Muscle of leg (tissue), 11 donors: ENCODE results near the gene VPS41. TPM values are rescaled to one million over a fixed set of nuclear protein-coding genes. Genes with fewer than 3 reads are reported as not detected.

Experiments used
- DNase-seq: peaks from one replicate; pipeline ENCODE4 v3.0.0; 2013
- H3K27ac ChIP-seq: one replicate; pipeline ENCODE4 v1.5.1; 2013; ENCODE audit warnings: mild to moderate bottlenecking, low read length, control low read depth
- H3K27me3 ChIP-seq: one replicate; pipeline ENCODE4 v1.6.1; 2013; ENCODE audit warnings: low read length; ENCODE audit not compliant: control insufficient read depth, insufficient read depth
- H3K36me3 ChIP-seq: one replicate; pipeline ENCODE4 v1.6.1; 2013; ENCODE audit warnings: low read length; ENCODE audit not compliant: control insufficient read depth, insufficient read depth
- H3K4me1 ChIP-seq: one replicate; pipeline ENCODE4 v1.6.1; 2013; ENCODE audit warnings: low read length; ENCODE audit not compliant: control insufficient read depth, insufficient read depth
- H3K4me3 ChIP-seq: one replicate; pipeline ENCODE4 v1.5.1; 2013; ENCODE audit warnings: low read length, control low read depth
- H3K9me3 ChIP-seq: replicated peaks from 2 replicates; pipeline ENCODE4 v1.6.1; 2013; ENCODE audit warnings: low read depth, low read length; ENCODE audit not compliant: control insufficient read depth
- WGBS: methylation state at CpG from one replicate; pipeline ENCODE4 v1.1.5; 2013; ENCODE audit warnings: missing lambda C conversion rate; ENCODE audit not compliant: insufficient coverage; 5-methylcytosine and 5-hydroxymethylcytosine counted together
- polyA plus RNA-seq, 8 donors: library from polyadenylated mRNA; unstranded; fragments of 120-200 nt; gene quantifications; one replicate each; pipeline versions ENCODE4 v1.2.1 to v1.2.3, GENCODE V29; 2013; ENCODE audit warnings: inconsistent platforms in 1 of 8, low replicate concordance in 1 of 8; ENCODE audit not compliant: insufficient read length in 8 of 8, insufficient read depth in 1 of 8
- total RNA-seq: library from RNA; stranded (reverse); fragments of 120-200 nt; gene quantifications from one replicate; pipeline ENCODE4 v1.2.4, GENCODE V29; 2013

The VPS41 gene
- total and polyA plus RNA-seq, 9 donors: 25.7 to 40.7 (median 32.6) TPM

- H3K4me1 ChIP-seq: no peaks in the 10 kb centered on the region
- no peaks in the 10 kb centered on the region for H3K36me3 ChIP-seq
- H3K27ac ChIP-seq: no peak overlapping the region
- DNase-seq: no peak
- no peaks in the 10 kb centered on the region for H3K27me3 ChIP-seq
- 60% methylated on average over 1 of the region's 3 CpGs for WGBS
- H3K9me3 ChIP-seq: no peaks in the 10 kb centered on the region
- no peak overlapping the region for H3K4me3 ChIP-seq
Measured at GRCh38 chr7:38694326-38694725, 214.7 kb downstream of the VPS41 start.

DNA sequence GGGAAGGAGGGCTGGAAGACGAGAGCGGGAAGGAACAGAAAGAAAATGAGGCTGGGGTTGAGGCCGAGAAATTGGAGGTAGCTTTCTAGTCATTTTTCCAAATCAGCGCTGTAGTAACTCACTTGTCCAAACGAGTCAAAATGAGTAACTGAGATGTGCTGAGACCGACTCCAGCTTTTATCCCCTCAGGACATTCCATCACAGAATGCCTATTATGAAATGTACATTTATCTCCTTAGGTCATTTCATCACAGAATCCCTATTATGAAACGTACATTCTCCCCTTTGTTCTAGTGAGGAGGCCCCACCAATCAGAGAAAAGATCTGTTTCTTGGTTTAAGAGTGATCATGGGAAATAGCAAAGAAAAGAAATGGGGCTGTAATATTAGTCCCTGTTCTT lies 222.1 kb downstream of the VPS41 start:
- Histone ChIP-seq H3K4me1 (no peaks in the 10 kb centered on the region), H3K4me3 (no peak overlapping the region), H3K36me3 (no peaks in the 10 kb centered on the region), H3K27me3 (no peaks in the 10 kb centered on the region), H3K27ac (no peak overlapping the region), H3K9me3 (no peaks in the 10 kb centered on the region)
- WGBS: 90% methylated on average over 5 of the region's 7 CpGs
- DNase-seq: no peak

GRCh38 chr7:38685851-38686250 lies 223.1 kb downstream of the VPS41 start:
- H3K9me3 ChIP-seq: no peaks in the 10 kb centered on the region
- no peaks in the 10 kb centered on the region for H3K36me3 ChIP-seq
- no peak overlapping the region for H3K4me3 ChIP-seq
- WGBS: 95% methylated on average over 21 of the region's 21 CpGs
- H3K27me3 ChIP-seq: no peaks in the 10 kb centered on the region
- no peaks in the 10 kb centered on the region for H3K4me1 ChIP-seq
- H3K27ac ChIP-seq: no peak overlapping the region
- DNase-seq: no peak

DNA sequence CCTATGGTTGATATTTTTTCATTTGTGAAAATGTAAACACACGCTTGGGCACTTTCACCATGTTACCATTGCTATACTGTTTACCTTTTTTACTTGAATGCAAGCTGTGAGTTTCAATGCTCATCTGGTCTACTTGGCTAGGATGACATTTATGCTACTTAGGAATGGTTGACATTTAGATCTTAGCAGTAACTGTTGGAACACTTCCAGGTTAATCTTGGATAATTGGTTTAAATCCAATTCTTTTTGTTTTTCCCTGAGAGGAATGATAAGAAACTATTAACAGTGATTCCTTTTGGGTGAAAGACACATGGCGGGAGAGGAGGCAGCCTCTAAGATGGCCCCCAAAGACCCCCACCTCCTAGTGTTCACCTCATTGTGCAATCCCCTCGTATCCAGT lies 226.4 kb downstream of the VPS41 start:
- Histone ChIP-seq H3K36me3 (no peaks in the 10 kb centered on the region), H3K27me3 (no peaks in the 10 kb centered on the region), H3K4me1 (no peaks in the 10 kb centered on the region), H3K9me3 (no peaks in the 10 kb centered on the region), H3K4me3 (no peak overlapping the region), H3K27ac (no peak overlapping the region)
- 60% methylated on average over 1 of the region's 3 CpGs for WGBS
- no peak for DNase-seq

GRCh38 chr7:38681882-38682281 lies 227.1 kb downstream of the VPS41 start:
- Histone ChIP-seq H3K4me3 (no peak overlapping the region), H3K27me3 (no peaks in the 10 kb centered on the region), H3K4me1 (no peaks in the 10 kb centered on the region), H3K27ac (no peak overlapping the region), H3K36me3 (no peaks in the 10 kb centered on the region), H3K9me3 (no peaks in the 10 kb centered on the region)
- DNase-seq: no peak
- WGBS: 20% methylated on average over 1 of the region's 1 CpG

DNA sequence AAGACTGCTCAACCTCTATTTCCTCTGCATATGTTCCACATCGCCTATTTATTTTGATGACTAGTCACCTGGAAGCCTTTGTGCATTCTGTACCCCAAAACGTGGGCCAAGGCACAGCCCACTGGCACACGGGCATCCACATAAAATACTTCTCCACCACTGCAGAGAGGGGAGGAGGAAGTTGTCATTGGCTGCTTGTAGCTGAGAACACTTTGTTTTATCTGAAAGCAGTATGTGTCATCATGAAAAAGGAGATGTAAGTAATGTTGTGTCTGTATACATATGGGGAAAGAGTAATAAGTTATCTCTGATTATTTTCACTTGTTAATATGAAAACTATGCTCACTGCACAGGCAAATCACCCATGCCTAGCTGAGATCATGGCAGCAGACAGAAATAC lies 229.6 kb downstream of the VPS41 start:
- no peak overlapping the region for H3K27ac ChIP-seq
- H3K4me1 ChIP-seq: peaks cover 3% of the 10 kb centered on the region
- WGBS: 100% methylated on average over 1 of the region's 3 CpGs
- H3K36me3 ChIP-seq: no peaks in the 10 kb centered on the region
- H3K9me3 ChIP-seq: no peaks in the 10 kb centered on the region
- DNase-seq: no peak
- no peak overlapping the region for H3K4me3 ChIP-seq
- no peaks in the 10 kb centered on the region for H3K27me3 ChIP-seq

GRCh38 chr7:38678698-38679054 lies 230.3 kb downstream of the VPS41 start:
- WGBS: no CpG with 5 or more reads among the region's 1 CpG
- peaks cover 5% of the 10 kb centered on the region for H3K4me1 ChIP-seq
- H3K36me3 ChIP-seq: no peaks in the 10 kb centered on the region
- no peak overlapping the region for H3K27ac ChIP-seq
- H3K4me3 ChIP-seq: no peak overlapping the region
- no peak for DNase-seq
- H3K9me3 ChIP-seq: no peaks in the 10 kb centered on the region
- H3K27me3 ChIP-seq: no peaks in the 10 kb centered on the region

GRCh38 chr7:38677981-38678697 lies 230.9 kb downstream of the VPS41 start:
- WGBS: 79% methylated on average over 3 of the region's 5 CpGs

DNA sequence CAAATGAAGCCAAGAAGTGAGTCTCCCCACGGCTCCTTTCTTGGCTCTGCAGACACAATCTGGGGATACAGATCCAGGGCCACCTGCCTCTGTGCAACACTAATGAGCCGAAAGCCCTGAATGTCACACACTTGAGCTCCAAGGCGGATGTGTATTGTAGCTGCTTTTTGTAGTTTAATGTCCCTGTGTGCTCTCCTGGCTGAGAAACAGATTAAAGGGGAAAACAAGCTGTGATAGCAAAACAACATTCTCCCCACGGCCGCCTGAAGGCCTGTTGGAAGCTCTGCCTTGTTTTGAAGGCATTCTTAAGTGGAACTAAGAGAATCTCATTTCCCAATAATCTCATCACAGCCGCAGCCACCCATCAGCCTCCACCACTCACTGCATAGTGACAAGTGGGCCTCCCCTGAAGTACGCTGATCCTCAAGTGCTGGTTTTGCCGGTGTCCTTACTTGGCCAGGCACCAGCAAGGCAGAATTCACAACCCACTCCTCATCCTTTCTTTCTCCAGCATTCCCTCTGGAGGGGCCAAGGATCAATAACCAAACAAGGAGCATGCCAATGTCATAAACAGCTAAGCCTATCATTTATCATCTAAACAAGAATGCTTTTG lies 233.4 kb downstream of the VPS41 start:
- peaks cover 5% of the 10 kb centered on the region for H3K4me1 ChIP-seq
- H3K9me3 ChIP-seq: no peaks in the 10 kb centered on the region
- DNase-seq: peak; percentile 82
- H3K36me3 ChIP-seq: no peaks in the 10 kb centered on the region
- no peak overlapping the region for H3K27ac ChIP-seq
- 26% methylated on average over 6 of the region's 8 CpGs for WGBS
- no peaks in the 10 kb centered on the region for H3K27me3 ChIP-seq
- H3K4me3 ChIP-seq: no peak overlapping the region

More at GRCh38 chr7:38677981-38678697, 230.9 kb downstream of the VPS41 start:
- H3K4me3 ChIP-seq: no peak overlapping the region
- H3K27me3 ChIP-seq: no peaks in the 10 kb centered on the region
- no peak for DNase-seq
- no peak overlapping the region for H3K27ac ChIP-seq
- H3K9me3 ChIP-seq: no peaks in the 10 kb centered on the region
- no peaks in the 10 kb centered on the region for H3K36me3 ChIP-seq
- H3K4me1 ChIP-seq: peaks cover 5% of the 10 kb centered on the region

- no CpG with 5 or more reads among the region's 1 CpG for WGBS
- Histone ChIP-seq H3K4me3 (no peak overlapping the region), H3K9me3 (no peaks in the 10 kb centered on the region), H3K27ac (no peak overlapping the region), H3K4me1 (peaks cover 5% of the 10 kb centered on the region), H3K27me3 (no peaks in the 10 kb centered on the region), H3K36me3 (no peaks in the 10 kb centered on the region)
- DNase-seq: no peak
Measured at GRCh38 chr7:38674513-38674912, 234.5 kb downstream of the VPS41 start.
